ENCODE data around the gene CDH4. TPM values are rescaled to one million over a fixed set of nuclear protein-coding genes. Genes with fewer than 3 reads are reported as not detected.

Gene CDH4
- total and polyA plus RNA-seq, 2 donors from 2014 or later, result 1.1 TPM; not detected in 1

GRCh38 chr20:61963149-61963548 is 711.1 kb downstream of the CDH4 start:
- intact Hi-C loops (cut with DNase I), result no loop called here
- Histone ChIP-seq H3K27me3 (ENCODE audit: control insufficient read depth, insufficient read depth, low read length) (no peaks in the 10 kb centered on the region), H3K9ac (ENCODE audit: low read length in 3 of 3) (no peak overlapping the region), H3K4me3 (ENCODE audit: low read length in 3 of 3) (no peak overlapping the region), H3K36me3 (ENCODE audit: control insufficient read depth in 2 of 3, insufficient read depth in 3 of 3, low read length in 3 of 3) (no peaks in the 10 kb centered on the region), H3K4me1 (ENCODE audit: control insufficient read depth in 2 of 3, insufficient read depth in 2 of 3, low read depth in 1 of 3, low read length in 3 of 3) (no peaks in the 10 kb centered on the region), H3K9me3 (ENCODE audit: control insufficient read depth in 2 of 3, insufficient read depth in 1 of 3, low read length in 3 of 3) (no peaks in the 10 kb centered on the region), H3K27ac (ENCODE audit: low read depth in 2 of 2, low read length in 2 of 2) (no peak overlapping the region)
- DNase-seq (no peak), FAIRE-seq (no peak)
- TF ChIP-seq CTCF (IDR thresholded peaks at IDR 0.05; ENCODE audit: borderline replicate concordance, extremely low read depth, insufficient read depth), result no peak

- no peaks in the 10 kb centered on the region for H3K27me3 ChIP-seq (ENCODE audit: control insufficient read depth, insufficient read depth, low read length)
- no peak overlapping the region for H3K9ac ChIP-seq (ENCODE audit: low read length in 3 of 3)
- TF ChIP-seq CTCF (IDR thresholded peaks at IDR 0.05; ENCODE audit: borderline replicate concordance, extremely low read depth, insufficient read depth), result no peak
- H3K9me3 ChIP-seq (ENCODE audit: control insufficient read depth in 2 of 3, insufficient read depth in 1 of 3, low read length in 3 of 3), result no peaks in the 10 kb centered on the region
- DNase-seq (no peak), FAIRE-seq (no peak)
- no peak overlapping the region for H3K4me3 ChIP-seq (ENCODE audit: low read length in 3 of 3)
- intact Hi-C loops (cut with DNase I), result no loop called here
- no peak overlapping the region for H3K27ac ChIP-seq (ENCODE audit: low read depth in 2 of 2, low read length in 2 of 2)
- no peaks in the 10 kb centered on the region for H3K36me3 ChIP-seq (ENCODE audit: control insufficient read depth in 2 of 3, insufficient read depth in 3 of 3, low read length in 3 of 3)
- no peaks in the 10 kb centered on the region for H3K4me1 ChIP-seq (ENCODE audit: control insufficient read depth in 2 of 3, insufficient read depth in 2 of 3, low read depth in 1 of 3, low read length in 3 of 3)
Measured at GRCh38 chr20:61963885-61964674, 712.0 kb downstream of the CDH4 start.

GRCh38 chr20:61964675-61965605 is 712.9 kb downstream of the CDH4 start:
- intact Hi-C loops (cut with DNase I), result no loop called here
- DNase-seq (no peak), FAIRE-seq (no peak)
- Histone ChIP-seq H3K36me3 (ENCODE audit: control insufficient read depth in 2 of 3, insufficient read depth in 3 of 3, low read length in 3 of 3) (no peaks in the 10 kb centered on the region), H3K9ac (ENCODE audit: low read length in 3 of 3) (no peak overlapping the region), H3K27me3 (ENCODE audit: control insufficient read depth, insufficient read depth, low read length) (no peaks in the 10 kb centered on the region), H3K27ac (ENCODE audit: low read depth in 2 of 2, low read length in 2 of 2) (no peak overlapping the region), H3K9me3 (ENCODE audit: control insufficient read depth in 2 of 3, insufficient read depth in 1 of 3, low read length in 3 of 3) (no peaks in the 10 kb centered on the region), H3K4me3 (ENCODE audit: low read length in 3 of 3) (no peak overlapping the region), H3K4me1 (ENCODE audit: control insufficient read depth in 2 of 3, insufficient read depth in 2 of 3, low read depth in 1 of 3, low read length in 3 of 3) (no peaks in the 10 kb centered on the region)
- no peak for TF ChIP-seq CTCF (IDR thresholded peaks at IDR 0.05; ENCODE audit: borderline replicate concordance, extremely low read depth, insufficient read depth)

Measured in kidney (tissue), 14 donors.